ENCODE results near the gene PREP.
"Not testable (repeated sequence)": the region's sequence is repeated elsewhere in the genome, so short reads cannot be mapped to it uniquely, and the experiment has no call there.

The PREP gene

GRCh38 chr6:105344881-105345370 lies 58.0 kb downstream of the PREP start:
- DNase-seq (ENCODE audit: low read depth): no peak

GRCh38 chr6:105338350-105338983 lies 64.4 kb downstream of the PREP start:
- DNase-seq (ENCODE audit: low read depth): not testable (repeated sequence)

- no peak for DNase-seq (ENCODE audit: low read depth)
These were observed 65.9 kb downstream of the PREP start for GRCh38 chr6:105336986-105337385.

GRCh38 chr6:105332576-105332975 lies 70.3 kb downstream of the PREP start:
- no peak for DNase-seq (ENCODE audit: low read depth)

- DNase-seq (ENCODE audit: low read depth): no peak
These were observed 71.0 kb downstream of the PREP start for GRCh38 chr6:105331927-105332326.

GRCh38 chr6:105330913-105331312 lies 72.0 kb downstream of the PREP start:
- no peak for DNase-seq (ENCODE audit: low read depth)

- DNase-seq (ENCODE audit: low read depth): no peak
These were observed 72.5 kb downstream of the PREP start for GRCh38 chr6:105330364-105330763.

- DNase-seq (ENCODE audit: low read depth): no peak
These were observed 75.8 kb downstream of the PREP start for GRCh38 chr6:105326833-105327770.

GRCh38 chr6:105326216-105326615 lies 76.7 kb downstream of the PREP start:
- DNase-seq (ENCODE audit: low read depth): no peak

- DNase-seq (ENCODE audit: low read depth): no peak
These were observed 78.4 kb downstream of the PREP start for GRCh38 chr6:105324386-105324950.

GRCh38 chr6:105322499-105323225 lies 80.2 kb downstream of the PREP start:
- DNase-seq (ENCODE audit: low read depth): no peak

- DNase-seq (ENCODE audit: low read depth): no peak
These were observed 81.2 kb downstream of the PREP start for GRCh38 chr6:105321728-105322127.

- DNase-seq (ENCODE audit: low read depth): no peak
These were observed 81.7 kb downstream of the PREP start for GRCh38 chr6:105321207-105321606.

GRCh38 chr6:105320765-105321164 lies 82.1 kb downstream of the PREP start:
- no peak for DNase-seq (ENCODE audit: low read depth)

GRCh38 chr6:105320271-105320670 lies 82.6 kb downstream of the PREP start:
- no peak for DNase-seq (ENCODE audit: low read depth)

- no peak for DNase-seq (ENCODE audit: low read depth)
These were observed 83.6 kb downstream of the PREP start for GRCh38 chr6:105319331-105319730.

- DNase-seq (ENCODE audit: low read depth): no peak
These were observed 84.2 kb downstream of the PREP start for GRCh38 chr6:105318660-105319059.

GRCh38 chr6:105317607-105318533 lies 85.0 kb downstream of the PREP start:
- no peak for DNase-seq (ENCODE audit: low read depth)

- no peak for DNase-seq (ENCODE audit: low read depth)
These were observed 89.7 kb downstream of the PREP start for GRCh38 chr6:105313211-105313610.

- DNase-seq (ENCODE audit: low read depth): no peak
These were observed 91.9 kb downstream of the PREP start for GRCh38 chr6:105310947-105311346.

GRCh38 chr6:105310371-105310770 lies 92.5 kb downstream of the PREP start:
- DNase-seq (ENCODE audit: low read depth): no peak

Measured in stimulated activated CD8-positive, alpha-beta memory T cell treated with anti-CD3 and anti-CD28 coated beads, Interleukin-4, amount 100 ng/mL, for 24 hours (primary cell).